ENCODE data around the gene FGFBP1.

DNA sequence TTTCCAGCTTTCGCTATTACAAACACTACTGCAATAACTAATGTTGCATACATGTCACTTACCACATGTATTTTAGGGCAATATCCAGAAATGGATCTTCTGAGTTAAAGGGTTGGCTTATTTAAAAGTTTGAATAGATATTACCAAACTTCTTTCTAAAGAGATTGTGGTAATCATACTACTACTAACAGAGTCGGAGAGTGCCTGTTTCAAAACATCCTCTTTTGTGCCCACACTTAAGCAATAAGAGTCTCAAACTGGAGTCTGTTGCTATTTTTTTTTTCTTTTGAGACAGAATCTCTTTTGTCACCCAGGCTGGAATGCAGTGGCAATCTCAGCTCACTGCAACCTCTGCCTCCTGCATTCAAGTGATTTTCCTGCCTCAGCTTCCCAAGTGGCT, 35.8 kb downstream of the FGFBP1 start:
- TF ChIP-seq, protein P1, sequence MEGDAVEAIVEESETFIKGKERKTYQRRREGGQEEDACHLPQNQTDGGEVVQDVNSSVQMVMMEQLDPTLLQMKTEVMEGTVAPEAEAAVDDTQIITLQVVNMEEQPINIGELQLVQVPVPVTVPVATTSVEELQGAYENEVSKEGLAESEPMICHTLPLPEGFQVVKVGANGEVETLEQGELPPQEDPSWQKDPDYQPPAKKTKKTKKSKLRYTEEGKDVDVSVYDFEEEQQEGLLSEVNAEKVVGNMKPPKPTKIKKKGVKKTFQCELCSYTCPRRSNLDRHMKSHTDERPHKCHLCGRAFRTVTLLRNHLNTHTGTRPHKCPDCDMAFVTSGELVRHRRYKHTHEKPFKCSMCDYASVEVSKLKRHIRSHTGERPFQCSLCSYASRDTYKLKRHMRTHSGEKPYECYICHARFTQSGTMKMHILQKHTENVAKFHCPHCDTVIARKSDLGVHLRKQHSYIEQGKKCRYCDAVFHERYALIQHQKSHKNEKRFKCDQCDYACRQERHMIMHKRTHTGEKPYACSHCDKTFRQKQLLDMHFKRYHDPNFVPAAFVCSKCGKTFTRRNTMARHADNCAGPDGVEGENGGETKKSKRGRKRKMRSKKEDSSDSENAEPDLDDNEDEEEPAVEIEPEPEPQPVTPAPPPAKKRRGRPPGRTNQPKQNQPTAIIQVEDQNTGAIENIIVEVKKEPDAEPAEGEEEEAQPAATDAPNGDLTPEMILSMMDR (conservative IDR thresholded peaks at IDR 0.05; ENCODE audit: low read depth, low read length) = no peak
- TF ChIP-seq EZH2 (IDR thresholded peaks at IDR 0.05; ENCODE audit: low read length, unreplicated experiment) = no peak
